GM18519 (cell line): ENCODE measurements around the gene MYCN.
"Not testable (repeated sequence)": the region's sequence is repeated elsewhere in the genome, so short reads cannot be mapped to it uniquely, and the experiment has no call there.

Experiments used
- ATAC-seq: cut with Tn5 transposase; IDR thresholded peaks from one replicate; pipeline ENCODE4 v1.9.1; 2021; ENCODE audit warnings: mild to moderate bottlenecking, moderate library complexity; ENCODE audit not compliant: unreplicated experiment, low FRiP score

The MYCN gene

DNA sequence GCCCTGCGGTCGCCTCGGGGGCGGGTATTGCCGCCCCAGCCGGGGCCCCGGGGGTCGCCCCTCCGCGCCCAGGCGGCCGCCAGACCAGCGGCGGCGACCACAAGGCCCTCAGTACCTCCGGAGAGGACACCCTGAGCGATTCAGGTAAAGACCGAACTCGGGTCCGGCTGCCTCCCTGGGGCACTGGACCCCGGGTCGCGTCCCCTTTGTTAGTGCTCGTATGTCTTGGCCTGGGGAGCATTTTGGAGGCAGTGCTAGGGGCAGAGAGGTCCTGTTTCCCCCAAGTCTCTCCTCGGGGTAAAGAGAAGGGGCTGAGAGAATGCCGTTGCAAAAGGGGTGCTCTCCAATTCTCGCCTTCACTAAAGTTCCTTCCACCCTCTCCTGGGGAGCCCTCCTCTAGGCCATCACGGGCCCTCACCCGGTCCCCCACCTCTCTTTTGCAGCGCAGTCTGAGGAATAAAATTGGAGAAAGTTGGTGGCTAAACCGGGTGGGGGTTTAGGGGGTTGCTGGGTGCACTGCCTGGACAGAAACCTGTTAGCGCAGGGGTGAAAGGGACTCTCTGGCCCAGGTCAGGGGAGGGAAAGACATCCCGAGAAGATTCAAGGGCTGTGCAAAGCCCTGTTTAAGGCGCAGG lies 2.5 kb downstream of the MYCN start:
- ATAC-seq: no peak

- no peak for ATAC-seq
These were observed 3.3 kb downstream of the MYCN start for GRCh38 chr2:15943378-15944280.

DNA sequence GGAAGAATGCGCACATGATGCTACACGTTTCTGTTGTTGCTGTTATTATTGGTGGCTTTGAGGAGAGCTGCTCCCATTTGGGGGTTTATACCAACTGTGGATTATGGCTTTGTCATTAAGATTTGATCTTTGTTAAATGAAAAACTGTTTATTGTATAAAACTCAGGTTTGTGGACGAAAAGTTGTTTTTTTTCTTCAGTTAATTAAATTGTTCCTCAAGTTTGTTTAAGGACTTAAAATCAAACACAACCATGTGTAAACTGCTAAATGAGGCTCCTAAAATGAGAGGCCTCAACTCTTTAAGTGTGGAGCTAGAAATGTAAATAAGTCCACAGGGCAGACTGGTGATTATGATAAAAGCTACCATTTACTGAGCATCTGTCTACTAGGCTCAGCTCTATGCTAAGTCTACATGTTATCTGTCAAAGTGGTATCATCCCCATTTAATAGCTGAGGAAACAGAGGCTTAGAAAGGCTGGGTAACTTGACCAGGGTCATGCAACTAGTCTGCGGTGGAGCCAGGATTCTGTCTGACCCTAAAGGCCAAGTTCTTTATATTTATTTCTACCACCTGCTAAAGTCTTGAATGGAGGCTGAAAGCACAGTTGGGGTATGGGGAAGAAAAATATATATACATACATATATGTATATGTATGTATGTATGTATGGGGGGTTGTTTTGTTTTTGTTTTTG lies 4.1 kb downstream of the MYCN start:
- ATAC-seq: no peak

- no peak for ATAC-seq
These were observed 5.8 kb downstream of the MYCN start for GRCh38 chr2:15945909-15946705.

DNA sequence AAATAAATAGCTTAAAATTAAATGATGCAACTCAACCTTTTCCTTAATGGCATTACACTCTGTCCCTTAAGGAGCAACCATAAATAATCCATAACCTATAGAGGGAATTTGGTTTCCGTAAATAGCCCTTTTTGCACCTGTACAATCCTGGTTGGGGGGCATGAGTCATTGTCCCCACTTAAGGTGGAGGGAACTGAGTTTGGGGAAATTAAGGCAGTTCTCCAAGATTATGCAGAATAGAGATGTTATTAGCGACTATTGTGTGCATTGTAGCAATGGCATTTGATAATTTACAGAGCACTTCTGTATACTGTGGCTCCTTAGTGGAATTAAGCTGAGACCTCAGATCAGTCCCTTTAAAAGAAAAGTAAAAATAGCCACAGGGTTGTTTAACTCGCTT lies 6.6 kb downstream of the MYCN start:
- no peak for ATAC-seq

DNA sequence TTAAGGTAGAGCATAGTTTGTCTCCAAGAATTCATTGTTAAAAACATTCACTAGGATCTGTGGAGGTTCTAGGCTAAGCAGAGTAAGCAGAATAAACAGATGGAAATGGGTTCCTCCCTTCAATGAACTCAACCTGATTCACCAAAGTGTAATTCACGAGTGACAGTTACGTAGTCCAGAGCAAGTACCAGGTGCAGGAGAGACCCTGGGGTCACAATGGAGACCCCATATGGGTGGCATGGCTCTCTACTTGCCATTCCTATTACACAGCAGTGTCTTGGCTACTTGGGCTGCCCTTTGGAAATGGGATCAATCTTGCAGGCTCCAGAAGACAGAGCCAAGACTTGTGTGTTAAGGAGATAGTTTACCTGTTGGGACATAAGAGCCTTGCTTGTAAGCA lies 7.1 kb downstream of the MYCN start:
- no peak for ATAC-seq

DNA sequence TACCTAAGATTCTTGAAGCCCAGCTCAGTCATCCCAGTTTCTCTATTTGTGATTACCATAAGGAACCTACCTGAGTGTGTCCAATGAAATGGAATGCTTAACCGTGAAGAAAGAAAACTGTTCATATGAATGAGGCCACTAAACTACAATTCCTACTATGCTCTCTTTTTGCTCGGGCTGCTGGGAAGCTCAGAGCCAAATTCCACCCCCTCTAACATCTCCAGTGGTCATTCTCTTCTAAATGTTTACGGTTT lies 8.3 kb downstream of the MYCN start:
- ATAC-seq: no peak

- no peak for ATAC-seq
These were observed 8.8 kb downstream of the MYCN start for GRCh38 chr2:15949126-15949525.

DNA sequence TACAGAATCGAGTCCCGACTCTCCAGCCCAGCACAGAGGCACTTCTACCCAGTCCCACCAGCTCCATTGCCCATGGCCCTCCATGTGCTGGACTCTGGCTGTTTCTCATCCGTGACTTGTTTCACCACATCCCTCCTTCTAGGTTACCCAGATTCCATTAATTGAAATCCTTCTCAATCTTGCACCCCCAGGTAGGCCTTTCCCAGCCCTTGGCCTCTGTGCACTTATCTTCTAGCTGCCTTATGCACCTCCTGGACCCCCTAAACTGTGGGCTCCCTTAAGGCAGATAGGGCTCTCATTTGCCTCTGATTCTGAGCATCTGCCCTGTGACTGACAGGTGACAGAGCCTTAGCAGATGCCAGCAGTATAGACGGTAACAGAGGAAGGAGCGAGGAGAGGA lies 9.2 kb downstream of the MYCN start:
- ATAC-seq: no peak

- no peak for ATAC-seq
These were observed 10.0 kb downstream of the MYCN start for GRCh38 chr2:15950088-15950952.

DNA sequence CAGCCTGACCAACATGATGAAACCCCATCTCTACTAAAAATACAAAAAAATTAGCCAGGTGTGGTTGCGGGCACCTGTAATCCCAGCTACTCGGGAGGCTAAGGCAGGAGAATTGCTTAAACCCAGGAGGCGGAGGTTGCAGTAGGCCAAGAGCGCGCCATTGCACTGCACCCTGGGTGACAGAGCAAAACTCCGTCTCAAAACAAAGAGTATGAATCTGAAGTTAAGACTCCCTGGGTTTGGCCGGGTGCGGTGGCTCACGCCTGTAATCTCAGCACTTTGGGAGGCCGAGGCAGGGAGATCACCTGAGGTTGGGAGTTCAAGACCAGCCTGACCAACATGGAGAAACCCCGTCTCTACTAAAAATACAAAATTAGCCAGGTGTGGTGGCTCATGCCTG lies 11.6 kb downstream of the MYCN start:
- not testable (repeated sequence) for ATAC-seq

GRCh38 chr2:15952451-15953146 lies 12.2 kb downstream of the MYCN start:
- no peak for ATAC-seq

- no peak for ATAC-seq
These were observed 12.8 kb downstream of the MYCN start for GRCh38 chr2:15953147-15953630.

GRCh38 chr2:15953891-15954680 lies 13.7 kb downstream of the MYCN start:
- ATAC-seq: no peak

GRCh38 chr2:15954761-15955160 lies 14.4 kb downstream of the MYCN start:
- ATAC-seq: no peak

GRCh38 chr2:15955232-15955988 lies 15.1 kb downstream of the MYCN start:
- no peak for ATAC-seq

DNA sequence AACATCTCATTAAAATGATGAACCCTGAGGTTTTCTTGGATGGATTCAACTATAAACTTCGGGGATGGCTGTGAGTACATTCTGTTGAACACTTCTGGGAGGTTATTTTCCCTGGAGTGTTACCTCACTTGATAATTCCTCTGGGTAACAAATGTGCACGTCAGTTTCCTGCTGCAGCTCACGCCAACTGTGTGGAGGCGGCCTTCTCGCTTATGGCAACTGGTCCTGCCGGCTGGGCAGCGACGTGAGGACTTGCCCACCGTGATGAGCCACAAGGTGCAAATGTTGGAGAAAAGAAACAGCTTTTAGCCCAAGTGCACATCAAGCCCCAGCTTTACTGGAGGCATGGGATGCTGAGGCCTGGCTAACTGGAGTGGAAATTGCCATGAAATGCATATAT lies 15.9 kb downstream of the MYCN start:
- ATAC-seq: no peak
